ENCODE results near the gene TRPV2.
"Not testable (repeated sequence)": the region's sequence is repeated elsewhere in the genome, so short reads cannot be mapped to it uniquely, and the experiment has no call there.

The TRPV2 gene

GRCh38 chr17:16437083-16437482, 21.7 kb downstream of the TRPV2 start:
- no peak for DNase-seq

GRCh38 chr17:16438173-16438556, 22.8 kb downstream of the TRPV2 start:
- no peak for DNase-seq

- peak; percentile 99 for DNase-seq
Observed at GRCh38 chr17:16438557-16439302, 23.4 kb downstream of the TRPV2 start.

- DNase-seq, result no peak
Observed at GRCh38 chr17:16439303-16439791, 24.0 kb downstream of the TRPV2 start.

GRCh38 chr17:16439811-16440351, 24.5 kb downstream of the TRPV2 start:
- no peak for DNase-seq

- not testable (repeated sequence) for DNase-seq
Observed at GRCh38 chr17:16440354-16440753, 25.0 kb downstream of the TRPV2 start.

- no peak for DNase-seq
Observed at GRCh38 chr17:16440901-16441629, 25.7 kb downstream of the TRPV2 start.

GRCh38 chr17:16442141-16442540, 26.8 kb downstream of the TRPV2 start:
- DNase-seq, result no peak

- no peak for DNase-seq
Observed at GRCh38 chr17:16442594-16443510, 27.5 kb downstream of the TRPV2 start.

- DNase-seq, result no peak
Observed at GRCh38 chr17:16443511-16444257, 28.3 kb downstream of the TRPV2 start.

GRCh38 chr17:16444258-16444886, 29.0 kb downstream of the TRPV2 start:
- no peak for DNase-seq

- no peak for DNase-seq
Observed at GRCh38 chr17:16446338-16446983, 31.1 kb downstream of the TRPV2 start.

GRCh38 chr17:16447676-16448075, 32.3 kb downstream of the TRPV2 start:
- no peak for DNase-seq

GRCh38 chr17:16448490-16448889, 33.1 kb downstream of the TRPV2 start:
- no peak for DNase-seq

GRCh38 chr17:16449121-16449570, 33.8 kb downstream of the TRPV2 start:
- DNase-seq, result no peak

- DNase-seq, result no peak
Observed at GRCh38 chr17:16450028-16450427, 34.7 kb downstream of the TRPV2 start.

GRCh38 chr17:16452268-16452667, 36.9 kb downstream of the TRPV2 start:
- not testable (repeated sequence) for DNase-seq

- no peak for DNase-seq
Observed at GRCh38 chr17:16453493-16453851, 38.1 kb downstream of the TRPV2 start.

GRCh38 chr17:16455997-16456741, 40.8 kb downstream of the TRPV2 start:
- DNase-seq, result no peak

GRCh38 chr17:16456742-16457316, 41.5 kb downstream of the TRPV2 start:
- no peak for DNase-seq

All from NCI-H1436 (cell line).